Measurements from ENCODE around the gene EDA.
"Not testable (repeated sequence)": the region's sequence is repeated elsewhere in the genome, so short reads cannot be mapped to it uniquely, and the experiment has no call there.

The EDA gene

DNA sequence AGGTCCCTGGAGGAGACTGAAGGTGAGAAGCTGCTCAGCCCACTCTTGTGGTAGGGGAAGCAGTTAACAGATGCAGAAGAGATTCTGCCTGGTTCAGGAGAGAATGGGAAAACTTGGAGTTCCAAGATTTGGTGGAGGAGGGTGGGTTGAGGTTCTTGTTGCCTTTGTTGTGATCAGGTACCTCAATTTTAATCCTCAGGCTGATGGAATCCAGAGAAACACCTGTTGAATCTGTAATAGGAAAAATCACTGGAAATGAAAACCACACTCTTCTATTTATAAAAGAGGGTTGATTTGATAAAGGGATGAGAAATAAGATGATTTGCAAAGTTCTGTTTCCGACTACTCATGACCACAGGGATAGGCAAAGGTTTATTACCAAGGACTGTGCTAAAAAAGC is 132.1 kb downstream of the EDA start:
- no peak for DNase-seq

DNA sequence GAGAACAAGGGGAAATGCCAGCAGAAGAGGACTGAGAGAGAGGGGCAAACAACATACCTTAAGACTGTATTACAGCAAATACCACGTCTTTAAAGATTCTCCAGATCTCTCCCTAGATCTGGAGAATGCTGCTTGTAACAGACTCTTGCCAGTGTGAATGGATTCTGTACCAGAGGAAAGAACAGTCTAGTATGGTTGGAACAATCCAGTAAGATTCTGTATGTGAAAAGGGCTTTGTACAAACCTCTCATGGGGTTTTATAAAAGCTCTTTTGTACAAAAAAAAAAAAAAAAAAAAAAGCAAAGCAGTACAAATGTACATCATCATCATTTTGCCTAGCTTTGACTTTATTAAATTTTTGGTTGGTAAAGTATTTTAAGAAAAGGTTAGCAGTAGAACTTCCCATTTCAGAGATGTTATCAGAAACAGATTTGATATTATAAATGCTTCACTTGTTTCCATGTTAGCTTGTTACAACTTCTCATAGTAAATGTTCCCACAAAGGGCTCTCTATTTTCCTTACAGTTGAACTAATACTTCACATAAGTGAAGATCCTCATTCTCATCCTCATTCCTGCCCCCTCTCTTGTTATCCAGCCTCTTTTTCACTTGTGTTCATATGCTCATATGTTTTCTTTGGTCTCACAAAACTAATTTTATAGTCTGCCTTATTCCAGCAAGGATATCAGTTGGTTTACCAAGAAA is 144.2 kb downstream of the EDA start:
- DNase-seq: no peak

GRCh38 chrX:69761633-69762032 is 145.7 kb downstream of the EDA start:
- no peak for DNase-seq

- DNase-seq: no peak
Measured at GRCh38 chrX:69762340-69762739, 146.4 kb downstream of the EDA start.

DNA sequence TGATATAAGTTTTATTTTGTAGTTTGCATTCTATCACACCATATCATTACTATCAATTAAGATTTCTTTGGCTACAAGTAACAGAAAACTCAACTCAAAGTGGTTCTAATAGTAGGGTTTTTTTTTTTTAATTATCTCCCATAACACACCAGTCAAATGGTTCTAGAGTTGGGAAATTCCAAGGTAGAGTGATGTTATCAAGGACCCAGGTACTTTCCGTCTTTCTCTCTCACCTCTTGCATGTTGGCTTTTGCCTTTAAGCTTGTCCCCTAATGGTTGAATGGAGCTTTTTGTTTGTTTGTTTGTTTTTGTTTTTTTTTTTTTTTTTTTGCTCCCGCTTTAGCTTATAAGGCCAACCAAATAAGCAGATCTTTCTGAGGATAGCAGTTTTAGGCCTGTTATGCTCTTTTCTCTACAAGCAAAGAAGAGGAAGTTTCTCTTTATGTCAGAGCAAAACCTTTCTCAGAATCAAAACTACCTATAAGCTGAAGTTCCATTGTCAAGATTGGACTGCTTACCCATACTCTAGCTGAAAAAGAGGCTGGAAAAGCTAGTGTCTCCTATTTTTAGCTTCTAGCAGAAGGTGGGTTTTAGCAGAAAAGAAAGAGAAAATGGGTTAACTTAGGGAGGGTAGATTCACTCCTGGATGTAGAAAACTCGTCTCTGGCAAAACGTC is 177.5 kb downstream of the EDA start:
- no peak for DNase-seq

- DNase-seq: no peak
Measured at GRCh38 chrX:69795702-69796101, 179.8 kb downstream of the EDA start.

DNA sequence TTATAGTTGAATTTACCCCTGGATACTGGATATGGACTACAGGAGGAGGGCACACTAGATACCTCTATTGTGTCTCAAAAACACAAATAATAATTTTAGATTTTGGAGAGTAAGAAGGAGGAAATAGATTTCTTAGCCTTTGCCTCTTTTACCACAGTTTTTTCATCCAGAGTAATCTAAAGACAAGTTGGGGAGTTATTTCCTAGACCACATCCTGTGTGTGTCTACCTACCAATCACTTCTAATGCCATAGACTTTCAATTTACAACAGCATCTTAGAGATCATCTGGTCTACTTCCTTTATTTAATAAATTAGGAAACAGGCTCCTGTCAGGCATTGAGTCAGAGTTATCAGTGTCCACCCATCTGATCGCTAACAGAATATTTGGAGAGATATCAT is 191.5 kb downstream of the EDA start:
- DNase-seq: no peak

DNA sequence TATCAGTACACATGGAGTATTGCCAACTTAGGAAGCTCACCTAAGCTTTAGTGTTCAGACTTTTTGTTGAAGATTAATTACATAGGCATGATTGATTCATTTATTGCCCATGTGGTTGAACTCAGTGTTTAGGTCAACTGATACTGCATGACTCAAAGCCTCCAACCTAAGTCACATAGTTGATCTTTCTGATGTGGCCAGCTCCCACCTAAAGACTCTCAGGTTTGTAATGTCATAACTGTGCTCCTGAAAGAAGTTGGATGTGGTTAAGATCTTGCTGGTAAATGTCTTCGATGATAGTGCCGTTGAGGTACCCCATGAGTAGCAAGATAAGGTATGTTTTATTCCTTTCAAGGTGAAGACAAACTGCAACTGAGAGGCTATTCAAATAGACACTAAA is 192.5 kb downstream of the EDA start:
- no peak for DNase-seq

DNA sequence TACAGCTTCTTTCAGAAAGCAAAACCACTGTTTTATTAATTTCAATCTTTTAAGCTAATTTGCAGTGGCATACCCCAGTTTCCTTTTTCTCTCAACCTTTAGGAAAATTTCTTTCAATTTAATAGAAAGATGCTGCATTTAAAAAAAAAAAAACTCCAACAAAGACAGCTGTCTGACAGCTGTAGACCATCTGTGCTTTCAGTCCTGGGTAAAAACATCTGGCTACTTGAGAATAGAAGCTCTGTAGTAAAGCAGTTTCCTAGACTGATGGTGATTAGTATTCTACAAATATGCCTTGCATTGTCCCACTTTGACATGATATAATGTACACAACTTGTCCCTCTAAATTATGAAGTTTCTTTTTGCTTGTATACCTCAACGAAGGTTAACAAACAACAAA is 197.8 kb downstream of the EDA start:
- no peak for DNase-seq

GRCh38 chrX:69815063-69815462 is 199.2 kb downstream of the EDA start:
- no peak for DNase-seq

- no peak for DNase-seq
Measured at GRCh38 chrX:69815519-69815918, 199.6 kb downstream of the EDA start.

- DNase-seq: no peak
Measured at GRCh38 chrX:69844636-69845035, 228.7 kb downstream of the EDA start.

- not testable (repeated sequence) for DNase-seq
Measured at GRCh38 chrX:69859999-69860398, 244.1 kb downstream of the EDA start.

DNA sequence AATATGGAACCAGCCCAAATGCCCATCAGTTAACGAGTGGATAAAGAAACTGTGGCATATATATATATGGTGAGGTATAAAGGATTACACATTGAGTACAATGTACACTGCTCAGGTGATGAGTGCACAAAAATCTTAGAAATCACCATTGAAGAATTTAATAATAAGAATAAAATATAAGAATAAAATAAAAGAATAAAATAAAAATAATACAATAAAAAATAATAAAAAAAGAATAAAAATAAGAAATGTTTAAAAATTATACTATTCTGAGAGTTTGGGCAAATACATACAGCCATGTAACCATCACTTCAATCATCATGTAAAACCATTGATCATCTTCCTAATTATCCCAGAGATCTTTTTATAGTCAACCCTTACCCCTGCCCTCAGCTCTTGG is 260.3 kb downstream of the EDA start:
- DNase-seq: no peak

DNA sequence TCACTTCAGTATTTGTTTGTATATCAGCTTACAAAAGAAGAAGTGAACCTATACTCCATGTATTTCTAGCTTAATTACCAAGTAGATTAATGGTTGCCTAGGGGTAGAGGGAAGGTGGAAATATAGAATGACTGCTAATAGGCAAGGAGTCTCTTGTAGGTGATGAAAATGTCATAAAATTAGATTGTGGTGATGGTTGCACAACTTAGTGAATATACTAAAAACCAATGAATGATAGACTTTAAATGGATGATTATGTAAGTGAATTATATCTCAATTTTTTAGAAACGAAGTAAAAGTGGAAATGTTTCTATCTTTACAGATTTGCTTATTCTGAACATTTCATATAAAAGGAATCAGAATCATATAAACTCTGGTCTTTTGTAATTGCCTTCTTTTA is 268.3 kb downstream of the EDA start:
- DNase-seq: no peak

GRCh38 chrX:69896046-69896445 is 280.1 kb downstream of the EDA start:
- DNase-seq: no peak

- no peak for DNase-seq
Measured at GRCh38 chrX:69900491-69900890, 284.6 kb downstream of the EDA start.

DNA sequence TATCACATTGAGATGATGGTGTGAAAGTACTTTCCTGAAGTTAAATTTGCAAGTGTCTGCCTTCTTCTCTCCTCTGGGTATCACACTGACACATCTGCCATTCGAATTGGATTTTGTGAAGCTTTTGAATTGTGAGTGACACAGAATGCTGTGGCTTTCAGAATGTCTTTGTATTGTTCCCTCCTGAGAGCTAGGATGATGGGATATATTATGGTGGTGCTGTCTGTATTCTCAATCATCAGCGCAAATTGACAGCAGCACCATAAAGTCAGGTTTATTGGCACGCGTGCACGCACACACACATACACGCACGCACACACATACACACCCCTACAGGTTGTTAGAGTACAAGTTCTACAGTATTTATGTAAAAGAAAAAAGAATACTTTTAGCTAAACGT is 290.5 kb downstream of the EDA start:
- DNase-seq: no peak

DNA sequence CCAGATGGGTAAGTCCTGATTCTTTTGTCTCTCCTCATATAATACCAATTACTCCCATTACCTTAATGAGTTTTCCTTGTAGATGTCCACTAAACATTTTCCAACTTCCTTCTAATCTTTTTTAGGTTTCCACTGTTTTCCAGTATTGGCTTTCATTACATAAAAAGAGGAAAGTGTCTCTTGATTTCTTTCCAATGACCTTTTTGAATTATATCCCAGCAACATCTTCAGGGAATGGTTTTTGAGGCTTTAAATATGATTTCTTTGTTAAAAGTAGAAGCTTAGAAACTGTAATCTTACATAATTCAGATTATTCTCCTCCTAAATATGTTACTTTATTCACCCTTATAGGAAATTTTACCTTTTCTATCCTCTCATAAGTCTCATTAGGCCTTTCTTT is 298.9 kb downstream of the EDA start:
- no peak for DNase-seq

DNA sequence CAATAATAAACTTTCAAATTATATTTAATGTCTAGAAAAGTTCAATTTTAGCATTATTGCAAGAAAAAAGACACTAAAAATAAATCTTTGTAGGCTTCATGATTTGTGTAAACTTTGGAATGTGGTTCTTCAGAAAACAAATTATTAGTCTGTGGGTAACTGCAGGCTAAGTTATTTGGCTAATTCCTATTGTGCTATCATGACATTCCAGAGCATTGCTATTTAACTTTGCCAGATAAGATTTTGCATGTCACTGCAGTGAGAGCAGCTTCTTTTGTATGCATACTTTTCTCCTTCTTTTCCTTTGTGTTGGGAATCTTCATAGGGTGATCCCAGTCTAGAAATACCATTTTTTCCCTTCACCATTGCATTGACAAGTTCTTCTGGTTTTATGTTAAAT is 303.8 kb downstream of the EDA start:
- DNase-seq: no peak

DNA sequence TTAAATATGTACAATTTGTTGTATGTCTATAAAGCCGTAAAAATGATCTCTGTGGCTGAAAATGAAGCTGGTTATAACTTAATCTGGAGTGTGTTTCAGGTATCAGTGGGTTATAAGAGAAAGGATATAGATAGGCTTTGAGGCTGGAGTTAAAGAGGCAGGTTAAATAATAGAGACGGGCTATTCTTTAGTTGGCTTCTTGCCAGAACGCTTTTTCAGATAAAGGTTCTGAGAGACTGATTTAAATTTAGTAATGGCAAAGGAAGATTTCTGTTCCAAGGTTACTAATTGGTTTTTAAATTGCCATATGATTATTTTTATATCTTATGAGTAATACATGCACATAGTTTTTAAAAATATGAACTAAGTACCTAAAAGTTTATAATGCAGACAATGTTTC is 316.4 kb downstream of the EDA start:
- no peak for DNase-seq

DNA sequence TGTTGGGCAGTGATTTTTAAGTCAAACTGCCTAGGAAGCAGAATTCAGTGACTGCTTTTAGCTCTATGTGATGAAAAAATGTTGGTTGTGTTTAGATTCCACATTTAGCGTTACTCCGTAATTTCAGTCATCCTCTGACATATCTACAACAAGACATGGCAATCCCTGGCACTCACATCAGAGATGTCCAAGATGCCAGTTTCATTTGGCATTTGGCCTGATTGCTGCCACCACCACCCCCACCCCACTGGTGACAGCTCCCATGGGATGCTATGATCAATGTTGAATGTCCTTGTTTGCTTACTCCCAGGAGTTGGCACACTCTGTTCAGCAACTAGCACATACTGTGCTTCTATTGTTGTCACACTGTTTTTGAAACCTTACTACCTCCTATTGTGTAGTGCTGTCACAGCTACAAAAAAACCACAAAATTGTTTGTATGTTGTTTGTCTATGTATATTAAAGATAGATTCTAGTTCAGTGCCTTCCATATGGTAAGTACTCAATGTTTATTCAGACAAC is 332.4 kb downstream of the EDA start:
- no peak for DNase-seq

DNA sequence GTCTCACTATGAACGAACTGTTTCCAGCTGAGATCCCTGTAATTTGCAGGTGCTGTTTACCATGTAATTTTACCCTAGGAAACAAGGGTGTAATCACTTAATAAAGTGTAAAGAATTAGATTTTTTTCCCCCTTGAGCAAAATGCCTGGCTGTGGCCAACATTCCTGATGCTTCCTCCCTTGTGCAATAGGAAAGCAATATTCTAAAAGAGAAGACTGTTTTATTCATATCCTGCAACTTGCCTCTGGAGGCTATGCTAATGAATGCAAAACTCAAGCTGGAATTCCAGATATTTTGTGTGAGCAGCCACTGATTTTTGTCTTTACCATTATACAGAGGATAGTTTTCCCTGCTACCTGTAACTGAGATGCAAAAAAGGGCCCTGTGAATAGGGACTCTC is 335.8 kb downstream of the EDA start:
- no peak for DNase-seq

DNA sequence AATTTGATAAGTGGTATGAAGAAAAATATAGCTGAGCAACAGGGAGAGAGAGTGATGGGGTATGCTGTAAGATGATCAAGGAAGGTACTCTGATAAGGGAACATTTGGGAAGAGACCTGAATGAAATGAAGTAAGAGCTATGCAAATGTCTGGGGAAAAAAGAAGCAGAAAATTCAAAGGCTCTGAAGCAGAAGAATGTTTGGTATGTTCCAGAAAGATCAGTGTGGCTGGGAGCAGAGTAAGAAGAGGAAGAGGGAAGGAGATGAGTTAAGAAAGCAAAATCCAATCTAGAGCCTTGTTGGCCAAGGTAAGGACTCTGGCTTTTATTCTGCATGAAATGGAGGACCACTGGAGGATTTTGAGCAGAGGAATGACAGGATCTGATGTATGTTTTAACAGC is 343.8 kb downstream of the EDA start:
- no peak for DNase-seq

Measured in activated gamma-delta T cell (primary cell).